Measurements from ENCODE around the gene TRAPPC8.

- TF ChIP-seq POLR2A (IDR thresholded peaks at IDR 0.05) (no peak), CTCF (IDR thresholded peaks at IDR 0.05) (no peak)
Measured at GRCh38 chr18:31821545-31822171, 121.3 kb downstream of the TRAPPC8 start.

Measured in lower leg skin (tissue), 3 donors.